HepG2 (cell line): Measurements from ENCODE around the gene PLIN5. TPM values are rescaled to one million over a fixed set of nuclear protein-coding genes. Genes with fewer than 3 reads are reported as not detected.

Experiments used
- GZF1 ChIP-seq: sonication (generic); formaldehyde crosslinking; IDR thresholded peaks from 2 replicates; pipeline ENCODE4 v1.5.1; 2020; ENCODE audit warnings: mild to moderate bottlenecking, missing genetic modification reagents
- HES4 ChIP-seq: sonication (generic); formaldehyde crosslinking; IDR thresholded peaks from 2 replicates; pipeline ENCODE4 v1.9.0; 2021; ENCODE audit warnings: mild to moderate bottlenecking, missing genetic modification reagents, borderline replicate concordance
- HNF4A ChIP-seq: sonication (generic); formaldehyde crosslinking; IDR thresholded peaks from 2 replicates; pipeline ENCODE4 v1.4.0; 2020; ENCODE audit warnings: missing genetic modification reagents
- IRF9 ChIP-seq: sonication (generic); formaldehyde crosslinking; IDR thresholded peaks from 2 replicates; pipeline ENCODE4 v1.8.0; 2022; ENCODE audit warnings: missing genetic modification reagents, mild to moderate bottlenecking, borderline replicate concordance
- KLF11 ChIP-seq: IDR thresholded peaks from 2 replicates; pipeline ENCODE4 v1.6.1; 2016; ENCODE audit warnings: missing compliant biosample characterization
- LCORL ChIP-seq, 2 experiments: fragments of 450-650 bp in 1 of 2; sonication (generic) in 1 of 2; formaldehyde crosslinking in 1 of 2; IDR thresholded peaks; 2 replicates each; pipeline versions ENCODE4 v1.5.0 to v1.6.1; 2017 to 2020; ENCODE audit warnings: antibody characterized with exemption in 1 of 2, missing genetic modification reagents in 1 of 2
- MTF2 ChIP-seq: sonication (generic); formaldehyde crosslinking; IDR thresholded peaks from 2 replicates; pipeline ENCODE4 v1.5.0; 2020; ENCODE audit warnings: missing genetic modification reagents, borderline replicate concordance
- NFIC ChIP-seq: IDR thresholded peaks from 2 replicates; pipeline ENCODE4 v1.6.1; 2012; ENCODE audit warnings: mild to moderate bottlenecking, low read length, inconsistent platforms
- PREB ChIP-seq: sonication (generic); formaldehyde crosslinking; IDR thresholded peaks from 2 replicates; pipeline ENCODE4 v1.4.0; 2020; ENCODE audit warnings: missing genetic modification reagents
- RBM39 ChIP-seq: fragments of 200-400 bp; formaldehyde crosslinking; IDR thresholded peaks from one replicate; pipeline ENCODE4 v1.6.1; 2018; ENCODE audit warnings: antibody characterized with exemption, mild to moderate bottlenecking, low read depth, low read length; ENCODE audit not compliant: poor library complexity, severe bottlenecking
- RNF2 ChIP-seq: fragments of 450-650 bp; conservative IDR thresholded peaks from 2 replicates; pipeline ENCODE4 v1.6.1; 2016; ENCODE audit warnings: low read depth
- SALL1 ChIP-seq: sonication (generic); formaldehyde crosslinking; IDR thresholded peaks from 2 replicates; pipeline ENCODE4 v1.8.0; 2022; ENCODE audit warnings: mild to moderate bottlenecking, missing genetic modification reagents
- SALL2 ChIP-seq: sonication (generic); formaldehyde crosslinking; IDR thresholded peaks from 2 replicates; pipeline ENCODE4 v1.8.1; 2023; ENCODE audit warnings: mild to moderate bottlenecking, missing genetic modification reagents, inconsistent platforms
- TEAD2 ChIP-seq: sonication (generic); formaldehyde crosslinking; IDR thresholded peaks from 2 replicates; pipeline ENCODE4 v1.9.0; 2021; ENCODE audit warnings: missing genetic modification reagents
- ZBTB39 ChIP-seq: sonication (generic); formaldehyde crosslinking; IDR thresholded peaks from 2 replicates; pipeline ENCODE4 v1.5.0; 2020; ENCODE audit warnings: missing genetic modification reagents
- ZNF275 ChIP-seq: sonication (generic); formaldehyde crosslinking; IDR thresholded peaks from 2 replicates; pipeline ENCODE4 v1.8.0; 2022; ENCODE audit warnings: missing genetic modification reagents, mild to moderate bottlenecking, inconsistent platforms, borderline replicate concordance
- ZNF431 ChIP-seq: sonication (generic); formaldehyde crosslinking; IDR thresholded peaks from 2 replicates; pipeline ENCODE4 v1.9.0; 2022; ENCODE audit warnings: missing genetic modification reagents, low read depth, mild to moderate bottlenecking, borderline replicate concordance
- ZNF460 ChIP-seq: sonication (generic); formaldehyde crosslinking; IDR thresholded peaks from 2 replicates; pipeline ENCODE4 v1.5.1; 2020; ENCODE audit warnings: missing genetic modification reagents, mild to moderate bottlenecking, borderline replicate concordance
- ZNF501 ChIP-seq: sonication (generic); formaldehyde crosslinking; IDR thresholded peaks from 2 replicates; pipeline ENCODE4 v1.5.1; 2020; ENCODE audit warnings: mild to moderate bottlenecking, moderate library complexity, missing genetic modification reagents
- ZNF546 ChIP-seq: sonication (generic); formaldehyde crosslinking; conservative IDR thresholded peaks from 2 replicates; pipeline ENCODE4 v1.8.1; 2023; ENCODE audit warnings: mild to moderate bottlenecking, missing genetic modification reagents
- ZNF770 ChIP-seq: sonication (generic); formaldehyde crosslinking; IDR thresholded peaks from 2 replicates; pipeline ENCODE4 v1.5.0; 2020; ENCODE audit warnings: mild to moderate bottlenecking, missing genetic modification reagents
- ZNF781 ChIP-seq: sonication (generic); formaldehyde crosslinking; IDR thresholded peaks from 2 replicates; pipeline ENCODE4 v1.5.1; 2020; ENCODE audit warnings: borderline replicate concordance, mild to moderate bottlenecking, missing genetic modification reagents; ENCODE audit errors: not compliant biosample characterization
- polyA plus RNA-seq, 8 experiments: library from polyadenylated mRNA; depleted of rRNA in 3 of 8; stranded (reverse) in 7 of 8; unstranded in 1 of 8; fragments of >200 nt; fragmentation: Illumina TruSeq in 4 of 8; extraction: Trizol in 4 of 8; gene quantifications; 2 replicates each; pipeline versions ENCODE4 v1.2.1 to v1.2.3, GENCODE V29; 2011 to 2016; ENCODE audit warnings: low read depth in 4 of 8, missing spikeins in 1 of 8, mixed read lengths in 1 of 8; ENCODE audit not compliant: insufficient read depth in 1 of 8
- total RNA-seq, 5 experiments: library from RNA; depleted of rRNA; stranded (reverse); fragments of >200 nt; fragmentation: Illumina TruSeq; extraction: Trizol; gene quantifications; 2 replicates each; pipeline ENCODE4 v1.2.3, GENCODE V29; 2016; ENCODE audit warnings: low read depth in 1 of 5

PLIN5 gene
- total and polyA plus RNA-seq, 2 of the 13 experiments (the other 11 are each of a cell fraction or from before 2014, with no cell fraction given) = 1.8 to 4.8 TPM

- TF ChIP-seq ZNF770 (peak; percentile 91), IRF9 (CRISPR knock-in tag) (0 out of 2 replicates have a peak, but pooled peaks have one; percentile 59), SALL1 (CRISPR knock-in tag) (peak; percentile 86), MTF2 (no peak), GZF1 (CRISPR knock-in tag) (no peak), ZBTB39 (CRISPR knock-in tag) (no peak), TEAD2 (no peak), HES4 (no peak), RNF2 (no peak), ZNF781 (no peak), ZNF275 (CRISPR knock-in tag) (0 out of 2 replicates have a peak, but pooled peaks have one; percentile 24), ZNF460 (CRISPR knock-in tag) (peak; percentile 23; the same call in 1 of the 2 replicates), ZNF546 (0 out of 2 replicates have a peak, but pooled peaks have one; percentile 84), LCORL (IDR thresholded peaks at IDR 0.05) (no peak), LCORL (CRISPR knock-in tag; IDR thresholded peaks at IDR 0.05) (peak; percentile 92), SALL2 (CRISPR knock-in tag) (peak; percentile 89), KLF11 (no peak), ZNF431 (CRISPR knock-in tag) (no peak), ZNF501 (peak; percentile 74; the same call in 1 of the 2 replicates), RBM39 (peak; percentile 24), HNF4A (peak; percentile 95), PREB (CRISPR knock-in tag) (no peak), NFIC (no peak)
These were observed 49.1 kb upstream of the PLIN5 start (continued) for GRCh38 chr19:4583961-4584669.
